ENCODE data around the gene HINT1.
"Not testable (repeated sequence)": the region's sequence is repeated elsewhere in the genome, so short reads cannot be mapped to it uniquely, and the experiment has no call there.

Gene HINT1

DNA sequence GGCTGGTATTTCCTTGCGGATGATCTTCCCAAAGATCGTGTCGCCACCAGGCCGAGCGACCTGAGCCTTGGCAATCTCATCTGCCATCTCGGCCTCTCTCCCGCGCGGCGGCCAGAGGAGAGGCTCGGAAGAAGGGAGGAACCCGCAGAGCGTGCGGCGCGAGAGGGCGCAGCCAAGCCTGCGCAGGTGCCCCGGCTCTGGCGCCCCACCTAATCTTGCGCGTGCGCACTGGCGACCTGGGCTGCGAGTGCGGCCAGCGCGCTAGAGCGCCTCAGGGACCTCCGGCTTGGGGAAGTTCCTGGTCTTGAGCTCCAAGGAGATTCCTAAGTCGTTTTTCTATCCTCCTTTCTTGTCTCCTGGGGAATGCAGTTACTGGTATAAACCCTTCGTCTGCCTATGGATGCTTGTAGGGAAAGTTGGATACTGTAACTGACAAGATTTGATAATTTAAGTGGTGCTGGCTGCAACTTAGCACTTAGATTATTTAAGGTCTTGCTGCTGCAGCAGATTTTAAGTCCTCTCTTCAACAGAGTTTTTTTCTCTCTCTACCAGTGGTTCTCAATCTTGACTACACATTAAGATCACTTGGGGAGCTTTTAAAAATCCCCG, at the start of gene HINT1:
HINT1 (minus strand) TSS at position 138 of the 609 bp plus-strand sequence; CDS start at position 87, 51 bp downstream.
- peak; percentile 43 to 93 (median 82) for DNase-seq

DNA sequence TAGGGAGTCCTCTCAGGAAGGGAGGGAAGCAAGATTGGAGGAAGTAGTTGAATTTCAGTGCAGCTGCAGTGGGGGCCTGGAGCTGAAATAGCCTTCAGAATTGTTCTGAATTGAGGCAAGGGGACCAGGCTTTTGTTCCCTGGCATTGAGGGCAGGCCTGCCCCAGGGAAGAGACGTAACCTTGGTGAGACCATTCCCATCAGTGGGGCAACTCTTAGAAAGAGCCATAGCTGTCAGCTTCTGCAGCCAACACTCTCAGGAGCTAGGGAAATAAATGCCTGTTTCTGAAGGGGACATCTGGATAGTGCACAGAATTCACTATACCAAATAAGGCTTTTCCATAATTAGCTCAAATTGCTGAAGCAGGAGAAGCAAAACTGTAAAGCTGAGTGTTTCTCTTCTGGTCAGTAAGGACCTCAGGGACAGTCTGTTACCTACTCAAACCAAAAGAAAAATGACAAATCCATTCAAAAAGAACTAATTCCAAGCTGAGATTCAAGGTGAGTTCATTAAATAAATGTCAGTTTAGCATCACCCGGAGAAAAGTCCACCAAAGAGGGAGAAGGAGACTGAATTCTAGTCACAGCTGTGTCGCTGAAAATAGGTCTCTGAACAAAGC, 49.7 kb upstream of the HINT1 start:
- DNase-seq, result peak in 2 of 58 donors; percentile 34 to 48

GRCh38 chr5:131212471-131213021, 47.5 kb upstream of the HINT1 start:
- DNase-seq, result no peak

GRCh38 chr5:131211669-131212068, 46.6 kb upstream of the HINT1 start:
- no peak for DNase-seq

DNA sequence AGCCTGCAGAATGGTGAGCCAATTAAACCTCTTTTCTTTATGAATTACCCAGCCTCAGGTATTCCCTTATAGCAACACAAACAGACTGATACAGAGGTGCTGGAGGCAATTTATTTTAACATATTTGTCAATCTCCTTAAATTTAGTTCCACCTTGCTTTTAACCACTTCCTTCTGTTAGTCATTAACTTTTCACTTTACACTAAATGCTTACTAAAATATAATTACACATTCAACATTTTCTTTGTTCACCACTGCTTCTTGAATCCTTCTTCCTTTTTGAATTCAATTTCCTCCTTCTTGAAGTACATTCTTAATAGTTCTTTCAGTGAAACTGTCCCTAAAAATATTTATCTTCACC, 45.1 kb upstream of the HINT1 start:
- no peak for DNase-seq

DNA sequence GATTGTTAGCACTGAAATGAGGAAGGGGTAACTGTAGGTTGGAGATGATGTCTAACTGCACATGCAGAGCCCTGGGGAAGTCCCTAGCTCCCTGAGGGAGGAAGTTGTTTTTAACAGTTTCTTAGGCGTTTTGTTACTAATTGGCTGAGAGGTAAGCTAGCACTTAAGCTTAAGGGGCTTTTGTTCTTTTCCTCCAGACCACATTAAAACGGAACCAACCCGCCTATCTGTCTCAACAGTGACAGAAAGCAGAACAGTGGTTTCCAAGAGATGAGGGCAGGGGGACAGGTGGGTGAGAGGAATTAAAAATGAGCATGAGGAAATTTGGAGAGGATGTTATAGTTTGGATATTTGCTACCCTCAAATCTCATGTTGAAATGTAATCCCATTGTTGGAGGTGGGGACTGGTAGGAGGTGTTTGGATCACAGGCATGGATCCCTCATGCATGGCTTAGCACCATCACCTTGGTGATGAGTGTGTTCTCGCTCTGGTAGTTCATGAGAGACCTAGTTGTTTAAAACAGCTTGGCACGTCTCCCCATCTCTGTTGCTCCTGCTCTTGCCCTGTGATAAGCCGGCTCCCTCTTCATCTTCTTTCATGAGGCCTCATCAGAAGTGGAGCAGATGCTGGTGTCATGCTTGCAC, 44.6 kb upstream of the HINT1 start:
- DNase-seq, result no peak

DNA sequence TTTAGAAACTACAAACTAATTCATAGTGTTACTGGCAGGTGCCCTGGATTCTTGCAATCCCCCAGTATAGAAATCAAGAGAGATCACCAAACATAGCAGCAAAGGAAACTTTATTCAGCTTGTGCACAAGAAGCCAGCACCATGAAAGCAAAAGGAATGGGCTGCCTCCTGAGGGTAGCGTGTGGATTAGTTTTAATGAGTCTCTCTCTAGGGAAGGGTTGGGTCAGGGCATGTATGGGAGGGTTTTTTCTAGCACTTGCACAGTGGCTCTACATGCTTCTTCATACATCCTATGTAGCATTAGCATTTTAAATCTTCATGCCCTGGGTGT, 44.1 kb upstream of the HINT1 start:
- DNase-seq, result no peak

DNA sequence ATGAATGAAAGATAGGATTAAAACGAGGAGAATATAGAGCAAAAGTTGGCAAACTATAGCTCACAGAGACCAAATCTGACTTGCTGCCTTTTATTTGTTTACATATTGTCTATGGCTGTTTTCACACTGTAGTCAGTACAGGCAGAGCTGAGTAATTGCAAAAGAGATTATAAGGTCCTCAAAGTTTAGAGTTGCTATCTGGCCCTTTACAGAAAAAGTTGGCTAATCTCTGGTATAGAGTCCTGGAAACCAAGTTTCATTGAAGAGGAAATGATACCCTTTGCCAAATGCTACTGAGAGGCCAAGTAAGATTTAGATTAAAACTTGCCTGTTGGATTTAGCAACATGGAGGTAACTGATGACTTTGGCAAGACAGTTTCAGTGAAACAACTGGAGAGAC, 41.7 kb upstream of the HINT1 start:
- DNase-seq, result no peak

DNA sequence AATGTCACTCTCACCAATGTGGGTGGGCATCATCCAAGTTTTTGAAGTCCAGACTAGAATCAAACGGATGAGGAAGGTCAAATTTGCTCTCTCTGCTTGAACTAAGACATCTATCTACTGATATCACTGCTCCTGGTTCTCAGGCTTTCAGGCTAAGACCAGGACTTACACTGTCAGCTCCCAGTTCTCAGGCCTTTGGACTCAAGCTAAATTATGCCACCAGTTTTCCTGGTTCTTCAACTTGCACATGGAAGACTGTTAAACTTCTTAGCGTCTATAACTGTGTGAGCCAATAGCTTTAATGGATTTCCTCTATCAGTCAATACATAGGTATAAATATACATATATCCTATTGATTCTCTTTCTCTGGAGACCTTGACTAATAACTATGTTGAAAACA, 41.0 kb upstream of the HINT1 start:
- DNase-seq, result no peak

DNA sequence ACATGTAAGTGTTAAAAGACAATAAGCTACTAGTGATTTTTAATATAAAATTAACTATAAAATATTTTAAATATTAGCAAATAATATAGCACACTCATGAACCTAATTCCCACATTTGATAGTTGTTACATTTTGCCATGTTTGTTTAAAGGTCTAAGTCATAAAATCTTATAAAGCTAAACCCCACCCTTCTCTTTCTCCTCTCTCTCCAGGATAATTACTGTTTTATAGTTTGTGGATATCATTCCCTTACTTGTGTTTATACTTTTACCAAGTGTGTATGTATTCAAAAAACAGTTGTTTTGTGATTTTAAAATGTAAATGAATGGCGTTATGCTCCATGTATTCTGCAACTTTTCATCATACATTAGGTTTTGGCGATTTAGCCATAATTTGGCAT, 39.9 kb upstream of the HINT1 start:
- DNase-seq, result no peak

DNA sequence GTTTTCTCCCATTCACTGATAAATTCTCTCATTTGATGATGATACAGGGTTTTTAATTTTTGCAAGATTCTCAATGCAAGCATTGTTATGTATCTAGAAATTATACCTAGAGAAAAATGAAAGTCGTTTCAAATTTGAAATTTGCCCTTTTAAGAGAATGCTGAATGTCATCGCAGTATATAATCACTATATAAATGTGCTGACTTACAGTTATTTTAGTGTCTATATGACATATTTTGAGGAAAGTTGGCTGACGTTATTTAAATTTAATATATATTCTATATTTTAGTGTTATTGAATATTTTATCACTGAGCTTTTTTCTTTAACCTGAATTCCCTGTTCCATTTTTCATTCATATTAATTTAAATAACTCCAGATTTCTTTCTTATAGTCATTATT, 35.5 kb upstream of the HINT1 start:
- no peak for DNase-seq

DNA sequence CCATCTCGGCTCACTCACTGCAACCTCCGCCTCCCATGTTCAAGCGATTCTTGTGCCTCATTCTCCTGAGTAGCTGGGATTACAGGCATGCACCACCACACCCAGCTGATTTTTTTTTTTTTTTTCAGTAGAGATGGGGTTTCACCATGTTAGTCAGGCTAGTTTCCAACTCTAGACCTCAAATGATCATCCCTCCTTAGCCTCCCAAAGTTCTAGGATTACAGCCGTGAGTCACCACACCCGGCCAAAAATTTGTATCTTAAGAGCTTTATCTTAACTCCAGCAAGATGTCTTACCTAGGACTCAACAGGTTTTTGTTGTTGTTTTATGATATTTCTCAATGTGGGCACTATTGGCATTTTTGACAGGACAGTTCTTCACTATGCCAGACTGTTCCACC, 33.6 kb upstream of the HINT1 start:
- DNase-seq, result no peak

DNA sequence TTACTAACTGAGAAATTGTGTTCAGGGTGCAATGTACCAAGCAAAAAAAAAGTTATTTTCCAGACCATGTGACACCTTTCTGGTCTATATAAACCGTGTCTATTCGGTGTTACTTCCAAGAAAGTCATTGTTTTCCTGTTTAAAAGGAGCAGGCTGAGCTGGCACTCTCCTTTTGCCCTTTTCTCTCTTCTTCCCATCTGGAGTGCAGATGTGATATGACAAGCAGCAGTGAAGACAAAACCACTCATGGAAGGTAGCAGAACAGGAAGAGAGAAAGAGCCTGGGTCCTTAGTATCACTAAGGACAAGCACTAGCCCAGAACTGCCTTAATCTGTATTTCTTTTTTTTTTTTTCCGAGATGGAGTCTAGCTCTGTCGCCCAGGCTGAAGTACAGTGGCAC, 31.3 kb upstream of the HINT1 start:
- DNase-seq, result no peak

GRCh38 chr5:131195696-131196095, 30.6 kb upstream of the HINT1 start:
- DNase-seq, result no peak

DNA sequence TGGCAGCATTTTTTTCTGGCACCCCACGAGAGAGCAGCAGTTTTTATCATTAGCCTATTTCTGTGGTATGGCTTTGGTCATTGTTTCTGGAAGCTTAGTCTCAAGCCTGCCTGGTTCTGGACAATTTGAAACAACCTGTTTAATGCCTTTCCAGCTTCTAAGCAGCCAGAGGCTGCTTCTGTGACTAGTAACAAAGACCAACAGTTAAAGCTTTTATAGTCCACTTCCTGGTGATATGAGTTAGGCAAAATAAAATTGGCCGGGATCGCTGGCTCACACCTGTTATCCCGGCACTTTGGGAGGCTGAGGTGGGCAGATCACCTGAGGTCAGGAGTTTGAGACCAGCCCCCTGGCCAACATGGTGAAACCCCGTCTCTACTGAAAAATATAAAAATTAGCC, 29.7 kb upstream of the HINT1 start:
- DNase-seq, result no peak

DNA sequence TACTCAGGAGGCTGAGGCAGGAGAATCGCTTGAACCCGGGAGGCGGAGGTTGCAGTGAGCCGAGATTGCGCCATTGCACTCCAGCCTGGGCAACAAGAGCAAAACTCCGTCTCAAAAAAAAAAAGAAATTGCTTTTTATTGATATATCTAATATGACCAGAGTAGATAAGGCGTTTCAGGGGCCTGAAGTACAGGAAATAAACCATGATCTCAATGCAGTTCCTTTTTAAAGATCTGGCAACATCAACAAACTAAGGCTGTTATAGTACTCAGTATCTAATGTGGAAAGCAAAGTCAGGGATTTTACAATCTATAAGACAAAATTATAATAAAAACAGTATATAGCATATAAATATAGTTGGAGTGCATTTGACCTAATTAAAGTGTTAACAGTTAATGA, 28.8 kb upstream of the HINT1 start:
- not testable (repeated sequence) for DNase-seq

GRCh38 chr5:131193106-131193505, 28.1 kb upstream of the HINT1 start:
- DNase-seq, result peak in 2 of 58 donors; percentile 16 to 41

- no peak for DNase-seq
Measured at GRCh38 chr5:131186561-131187256, 21.7 kb upstream of the HINT1 start.

GRCh38 chr5:131185523-131186104, 20.6 kb upstream of the HINT1 start:
- DNase-seq, result no peak

- no peak for DNase-seq
Measured at GRCh38 chr5:131182839-131183238, 17.8 kb upstream of the HINT1 start.

GRCh38 chr5:131180407-131180806, 15.4 kb upstream of the HINT1 start:
- DNase-seq, result no peak

- DNase-seq, result peak in 3 of 58 donors; percentile 5 to 44 (median 25)
Measured at GRCh38 chr5:131171276-131171810, 6.3 kb upstream of the HINT1 start.

Data from anterior cingulate cortex (tissue), 58 donors.